ENCODE results near the gene LRRC27.

GRCh38 chr10:132304756-132305509 lies 27.1 kb upstream of the LRRC27 start:
- TF ChIP-seq CTCF (IDR thresholded peaks at IDR 0.05) (no peak), POLR2A (IDR thresholded peaks at IDR 0.05) (no peak)

Measured in Peyer's patch (tissue), 4 donors.